ENCODE data around the gene NPEPL1.
A peak's percentile ranks its signal among the peaks of the same experiment; 100 is the strongest.
"Not testable (repeated sequence)": the region's sequence is repeated elsewhere in the genome, so short reads cannot be mapped to it uniquely, and the experiment has no call there.

NPEPL1 gene

DNA sequence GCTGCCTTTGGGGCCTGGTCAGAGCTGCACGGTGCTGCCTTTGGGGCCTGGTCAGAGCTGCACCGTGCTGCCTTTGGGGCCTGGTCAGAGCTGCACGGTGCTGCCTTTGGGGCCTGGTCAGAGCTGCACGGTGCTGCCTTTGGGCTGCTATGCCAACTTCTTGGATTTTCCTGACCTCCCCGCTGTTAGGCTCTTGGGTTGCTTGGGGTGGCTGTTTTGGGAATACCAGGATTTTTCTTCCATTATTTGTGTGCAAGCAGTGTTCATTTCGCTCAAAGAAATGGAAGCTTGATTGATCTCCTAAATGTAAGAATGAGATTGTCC is 44.1 kb upstream of the NPEPL1 start:
- not testable (repeated sequence) for H3K4me1 ChIP-seq (ENCODE audit: control insufficient read depth in 2 of 2, insufficient read depth in 1 of 2, low read depth in 1 of 2, low read length in 2 of 2)

DNA sequence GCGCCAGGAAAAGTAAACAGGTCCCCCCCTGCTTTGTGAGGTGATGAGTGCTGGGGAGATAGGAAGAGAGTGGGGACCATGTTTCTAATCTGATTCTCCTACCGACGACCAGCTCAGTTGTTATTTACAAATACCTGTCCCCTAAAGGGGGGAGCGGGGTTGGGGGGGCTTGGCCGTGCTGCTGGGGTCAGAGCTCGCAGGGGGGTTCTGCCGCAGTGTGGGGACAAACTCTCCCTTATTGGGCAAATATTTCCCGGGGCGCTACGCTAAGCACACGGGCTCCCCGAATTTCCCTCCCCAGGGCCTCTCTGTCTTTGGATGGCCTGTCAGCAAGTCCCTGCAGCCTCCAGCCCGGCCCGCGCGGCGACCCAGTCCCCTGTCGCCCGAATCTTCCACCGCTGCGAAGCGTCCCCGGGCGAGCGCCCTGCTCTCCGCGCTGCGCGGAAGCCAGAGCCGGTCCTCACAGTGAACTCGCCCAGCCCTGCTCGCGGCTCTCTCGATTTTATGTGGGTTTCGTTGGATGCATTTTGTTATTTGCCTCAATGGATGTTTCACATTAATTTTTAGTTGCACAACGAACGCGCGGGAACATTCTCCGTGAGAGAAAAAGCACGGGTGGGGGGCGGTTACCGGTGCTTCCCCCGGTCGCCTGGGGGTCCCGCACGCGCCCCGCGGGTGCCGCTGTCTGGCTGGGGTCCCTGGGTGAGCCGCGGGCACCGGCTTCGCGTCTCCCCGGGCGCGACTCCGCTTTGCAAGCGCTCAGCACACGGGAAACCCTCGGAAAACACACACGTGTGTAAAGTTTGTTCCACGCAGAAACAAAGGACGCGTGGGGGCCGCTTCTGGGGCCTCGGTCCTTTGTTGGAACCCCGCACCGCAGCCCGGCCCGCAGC is 43.1 kb upstream of the NPEPL1 start:
- peak overlapping the region; percentile 80 for H3K4ac ChIP-seq (ENCODE audit: low read length)
- peak; percentile 24 for DNase-seq (ENCODE audit: low spot score)
- no peak overlapping the region for H3K27ac ChIP-seq (replicated peaks; ENCODE audit: low read length)
- H3K9ac ChIP-seq (ENCODE audit: low read depth, low read length, poor library complexity), result peak overlapping the region; percentile 72
- H3K9me3 ChIP-seq (replicated peaks in 1 of 2; ENCODE audit: control insufficient read depth in 2 of 2, insufficient read depth in 1 of 2, low read depth in 1 of 2, low read length in 2 of 2), result no peaks in the 10 kb centered on the region
- H2BK120ac ChIP-seq (ENCODE audit: low read depth, low read length), result no peak overlapping the region
- H2BK12ac ChIP-seq (ENCODE audit: low read length), result no peak overlapping the region
- peak overlapping the region; percentile 46 for H4K91ac ChIP-seq (ENCODE audit: low read depth, low read length, poor library complexity)
- no peak overlapping the region for H3K14ac ChIP-seq (ENCODE audit: low read length)
- peak overlapping the region in 1 of 2 donors; percentile 80 for H3K4me3 ChIP-seq (ENCODE audit: low read length in 2 of 2)
- peak overlapping the region; percentile 88 for H2BK5ac ChIP-seq (ENCODE audit: low read length)
- H3K4me2 ChIP-seq (ENCODE audit: insufficient read depth, low read length, poor library complexity, severe bottlenecking), result peak overlapping the region; percentile 93
- peaks cover 0 to 11% (median 0%) of the 10 kb centered on the region in 3 experiments for H3K27me3 ChIP-seq (ENCODE audit: control insufficient read depth in 3 of 3, insufficient read depth in 3 of 3, low read depth in 1 of 3, low read length in 3 of 3)
- peaks cover 1 to 9% of the 10 kb centered on the region in 2 donors for H3K4me1 ChIP-seq (ENCODE audit: control insufficient read depth in 2 of 2, insufficient read depth in 1 of 2, low read depth in 1 of 2, low read length in 2 of 2)
- H2AK5ac ChIP-seq (ENCODE audit: low read depth, low read length), result peak overlapping the region; percentile 14
- peak overlapping the region; percentile 96 for H3K18ac ChIP-seq (ENCODE audit: low read length)
- H3K79me1 ChIP-seq (ENCODE audit: low read depth, low read length), result no peaks in the 10 kb centered on the region
- H3K36me3 ChIP-seq (replicated peaks in 1 of 2; ENCODE audit: control insufficient read depth in 2 of 2, insufficient read depth in 2 of 2, low read length in 2 of 2), result no peaks in the 10 kb centered on the region
- peak overlapping the region; percentile 77 for H4K8ac ChIP-seq (ENCODE audit: low read depth, low read length)
- H3K23ac ChIP-seq (ENCODE audit: low read depth, low read length, poor library complexity), result peak overlapping the region; percentile 59
- WGBS, 2 donors (ENCODE audit: extremely low coverage in 2 of 2, insufficient read length in 2 of 2, insufficient replicate concordance in 1 of 2), result no CpG with 5 or more reads among the region's 73 CpGs
- peak overlapping the region; percentile 100 for H2AFZ ChIP-seq (ENCODE audit: low read length)
- peak overlapping the region; percentile 30 for H2BK15ac ChIP-seq (ENCODE audit: low read length)

More for the DNA sequence above, 44.1 kb upstream of the NPEPL1 start:
- H3K14ac ChIP-seq (ENCODE audit: low read length); H3K4me3 ChIP-seq (ENCODE audit: low read length in 2 of 2); H2BK5ac ChIP-seq (ENCODE audit: low read length); H3K23ac ChIP-seq (ENCODE audit: low read depth, low read length, poor library complexity); H3K27ac ChIP-seq (replicated peaks; ENCODE audit: low read length); H3K18ac ChIP-seq (ENCODE audit: low read length); H3K36me3 ChIP-seq (replicated peaks in 1 of 2; ENCODE audit: control insufficient read depth in 2 of 2, insufficient read depth in 2 of 2, low read length in 2 of 2); H2BK120ac ChIP-seq (ENCODE audit: low read depth, low read length); H2AK5ac ChIP-seq (ENCODE audit: low read depth, low read length); H4K8ac ChIP-seq (ENCODE audit: low read depth, low read length); H3K79me1 ChIP-seq (ENCODE audit: low read depth, low read length); H2AFZ ChIP-seq (ENCODE audit: low read length); H2BK15ac ChIP-seq (ENCODE audit: low read length); H3K4ac ChIP-seq (ENCODE audit: low read length); DNase-seq (ENCODE audit: low spot score); H3K9me3 ChIP-seq (replicated peaks in 1 of 2; ENCODE audit: control insufficient read depth in 2 of 2, insufficient read depth in 1 of 2, low read depth in 1 of 2, low read length in 2 of 2); H3K9ac ChIP-seq (ENCODE audit: low read depth, low read length, poor library complexity); H2BK12ac ChIP-seq (ENCODE audit: low read length); H4K91ac ChIP-seq (ENCODE audit: low read depth, low read length, poor library complexity); H3K4me2 ChIP-seq (ENCODE audit: insufficient read depth, low read length, poor library complexity, severe bottlenecking): not testable (repeated sequence)
- H3K27me3 ChIP-seq (ENCODE audit: control insufficient read depth in 3 of 3, insufficient read depth in 3 of 3, low read depth in 1 of 3, low read length in 3 of 3), result peaks cover 0 to 11% (median 0%) of the 10 kb centered on the region in 3 experiments
- no CpG with 5 or more reads among the region's 6 CpGs for WGBS, 2 donors (ENCODE audit: extremely low coverage in 2 of 2, insufficient read length in 2 of 2, insufficient replicate concordance in 1 of 2)

DNA sequence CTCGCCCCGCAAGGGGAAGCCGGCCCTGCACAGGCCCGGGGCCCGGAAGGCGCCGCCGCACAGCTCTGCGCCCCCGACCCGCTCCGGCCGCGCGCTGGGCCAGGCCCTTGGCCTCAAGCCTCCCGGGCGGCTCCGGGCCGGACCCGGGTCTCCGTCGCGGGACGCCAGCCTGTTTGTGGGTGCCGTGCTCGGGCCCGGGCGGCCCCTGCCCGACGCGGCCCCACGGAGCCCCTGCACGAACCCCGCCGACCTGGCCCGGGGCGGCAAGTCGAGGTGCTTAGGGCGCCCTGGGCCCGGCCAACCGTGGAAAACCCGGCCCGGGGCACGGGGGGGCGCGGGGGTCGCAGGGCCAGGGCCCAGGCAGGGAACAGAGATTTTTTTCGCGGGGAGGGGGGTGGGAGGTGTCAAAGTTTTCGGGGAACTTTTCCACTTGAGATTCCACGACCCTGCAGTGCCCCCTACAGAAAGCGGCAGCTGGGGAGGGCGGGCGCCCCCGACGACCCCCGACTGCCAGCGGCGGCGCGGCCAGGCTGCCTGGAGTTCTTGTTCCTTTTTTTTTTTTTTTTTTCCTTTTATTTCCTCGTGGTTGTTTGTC is 42.3 kb upstream of the NPEPL1 start:
- Histone ChIP-seq H3K9me3 (replicated peaks in 1 of 2; ENCODE audit: control insufficient read depth in 2 of 2, insufficient read depth in 1 of 2, low read depth in 1 of 2, low read length in 2 of 2) (no peaks in the 10 kb centered on the region), H3K79me1 (ENCODE audit: low read depth, low read length) (peaks cover 2% of the 10 kb centered on the region), H2BK15ac (ENCODE audit: low read length) (peak overlapping the region; percentile 30), H3K4me3 (ENCODE audit: low read length in 2 of 2) (peak overlapping the region; percentile 80 to 82), H2BK120ac (ENCODE audit: low read depth, low read length) (no peak overlapping the region), H3K4me1 (ENCODE audit: control insufficient read depth in 2 of 2, insufficient read depth in 1 of 2, low read depth in 1 of 2, low read length in 2 of 2) (peaks cover 3 to 12% of the 10 kb centered on the region in 2 donors), H3K27me3 (ENCODE audit: control insufficient read depth in 3 of 3, insufficient read depth in 3 of 3, low read depth in 1 of 3, low read length in 3 of 3) (peaks cover 0 to 11% (median 0%) of the 10 kb centered on the region in 3 experiments), H2BK5ac (ENCODE audit: low read length) (peak overlapping the region; percentile 88), H4K8ac (ENCODE audit: low read depth, low read length) (peak overlapping the region; percentile 77), H3K4me2 (ENCODE audit: insufficient read depth, low read length, poor library complexity, severe bottlenecking) (peak overlapping the region; percentile 93), H3K23ac (ENCODE audit: low read depth, low read length, poor library complexity) (peak overlapping the region; percentile 59), H2AK5ac (ENCODE audit: low read depth, low read length) (no peak overlapping the region), H3K9ac (ENCODE audit: low read depth, low read length, poor library complexity) (peak overlapping the region; percentile 68), H4K91ac (ENCODE audit: low read depth, low read length, poor library complexity) (no peak overlapping the region), H3K4ac (ENCODE audit: low read length) (peak overlapping the region; percentile 42), H2AFZ (ENCODE audit: low read length) (peak overlapping the region; percentile 100), H3K18ac (ENCODE audit: low read length) (peak overlapping the region; percentile 96), H3K14ac (ENCODE audit: low read length) (no peak overlapping the region), H3K36me3 (replicated peaks in 1 of 2; ENCODE audit: control insufficient read depth in 2 of 2, insufficient read depth in 2 of 2, low read length in 2 of 2) (no peaks in the 10 kb centered on the region), H2BK12ac (ENCODE audit: low read length) (no peak overlapping the region), H3K27ac (replicated peaks; ENCODE audit: low read length) (peak overlapping the region; percentile 71)
- no CpG with 5 or more reads among the region's 62 CpGs for WGBS, 2 donors (ENCODE audit: extremely low coverage in 2 of 2, insufficient read length in 2 of 2, insufficient replicate concordance in 1 of 2)
- DNase-seq (ENCODE audit: low spot score), result peak; percentile 40

Measured in neuronal stem cell (in vitro differentiated cells).